Measurements from ENCODE around the gene AVPR1B.

AVPR1B gene

GRCh38 chr1:206080026-206080820, 37.0 kb downstream of the AVPR1B start:
- no peak overlapping the region for H3K9ac ChIP-seq
- no peaks in the 10 kb centered on the region for H3K27me3 ChIP-seq (ENCODE audit: insufficient read depth, low read depth)
- H2AFZ ChIP-seq (ENCODE audit: low read depth), result no peak overlapping the region
- H3K4me2 ChIP-seq, result no peak overlapping the region
- H3K4me1 ChIP-seq (ENCODE audit: low read depth, poor library complexity, severe bottlenecking), result no peaks in the 10 kb centered on the region
- H3K27ac ChIP-seq, result no peak overlapping the region
- no peaks in the 10 kb centered on the region for H3K36me3 ChIP-seq (ENCODE audit: insufficient read depth)
- no peak for TF ChIP-seq CTCF (conservative IDR thresholded peaks at IDR 0.05; ENCODE audit: low read depth, low read length)
- no peaks in the 10 kb centered on the region for H4K20me1 ChIP-seq (ENCODE audit: insufficient read depth)
- H3K4me3 ChIP-seq (IDR thresholded peaks at IDR 0.05; ENCODE audit: insufficient read depth, low read depth, low read length), result no peak overlapping the region
- H3K79me2 ChIP-seq (ENCODE audit: insufficient read depth, low read depth), result no peaks in the 10 kb centered on the region

DNA sequence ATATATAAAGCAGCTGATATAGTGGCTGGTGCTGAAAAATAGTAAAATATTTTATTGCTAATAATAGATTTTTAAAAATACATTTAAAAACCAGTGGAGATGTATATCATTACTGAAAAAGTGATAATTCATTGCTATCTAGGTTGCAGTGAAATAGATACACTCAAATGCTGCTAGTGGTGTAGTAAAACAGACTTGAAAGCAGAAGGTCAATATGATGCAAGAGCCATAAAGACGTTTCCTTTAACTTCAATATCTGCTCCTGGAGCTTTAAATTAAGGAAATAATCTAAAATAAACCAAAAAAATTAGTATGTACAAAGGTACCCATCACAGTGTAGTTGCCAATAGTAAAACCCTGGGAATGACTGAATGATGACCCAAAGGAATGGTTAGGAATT, 38.1 kb downstream of the AVPR1B start:
- no peak overlapping the region for H3K4me2 ChIP-seq
- H3K9ac ChIP-seq, result no peak overlapping the region
- H3K27me3 ChIP-seq (ENCODE audit: insufficient read depth, low read depth), result no peaks in the 10 kb centered on the region
- H3K79me2 ChIP-seq (ENCODE audit: insufficient read depth, low read depth), result no peaks in the 10 kb centered on the region
- H3K27ac ChIP-seq, result no peak overlapping the region
- no peak overlapping the region for H2AFZ ChIP-seq (ENCODE audit: low read depth)
- H3K4me3 ChIP-seq (IDR thresholded peaks at IDR 0.05; ENCODE audit: insufficient read depth, low read depth, low read length), result no peak overlapping the region
- no peaks in the 10 kb centered on the region for H4K20me1 ChIP-seq (ENCODE audit: insufficient read depth)
- no peak for TF ChIP-seq CTCF (conservative IDR thresholded peaks at IDR 0.05; ENCODE audit: low read depth, low read length)
- no peaks in the 10 kb centered on the region for H3K4me1 ChIP-seq (ENCODE audit: low read depth, poor library complexity, severe bottlenecking)
- H3K36me3 ChIP-seq (ENCODE audit: insufficient read depth), result no peaks in the 10 kb centered on the region

- Histone ChIP-seq H3K27ac (no peak overlapping the region), H3K9ac (no peak overlapping the region), H3K4me2 (no peak overlapping the region), H3K27me3 (ENCODE audit: insufficient read depth, low read depth) (no peaks in the 10 kb centered on the region), H3K4me1 (ENCODE audit: low read depth, poor library complexity, severe bottlenecking) (no peaks in the 10 kb centered on the region), H2AFZ (ENCODE audit: low read depth) (no peak overlapping the region), H4K20me1 (ENCODE audit: insufficient read depth) (no peaks in the 10 kb centered on the region), H3K36me3 (ENCODE audit: insufficient read depth) (no peaks in the 10 kb centered on the region), H3K79me2 (ENCODE audit: insufficient read depth, low read depth) (no peaks in the 10 kb centered on the region), H3K4me3 (IDR thresholded peaks at IDR 0.05; ENCODE audit: insufficient read depth, low read depth, low read length) (no peak overlapping the region)
- TF ChIP-seq CTCF (conservative IDR thresholded peaks at IDR 0.05; ENCODE audit: low read depth, low read length), result no peak
Observed at GRCh38 chr1:206075786-206076755, 41.1 kb downstream of the AVPR1B start.

DNA sequence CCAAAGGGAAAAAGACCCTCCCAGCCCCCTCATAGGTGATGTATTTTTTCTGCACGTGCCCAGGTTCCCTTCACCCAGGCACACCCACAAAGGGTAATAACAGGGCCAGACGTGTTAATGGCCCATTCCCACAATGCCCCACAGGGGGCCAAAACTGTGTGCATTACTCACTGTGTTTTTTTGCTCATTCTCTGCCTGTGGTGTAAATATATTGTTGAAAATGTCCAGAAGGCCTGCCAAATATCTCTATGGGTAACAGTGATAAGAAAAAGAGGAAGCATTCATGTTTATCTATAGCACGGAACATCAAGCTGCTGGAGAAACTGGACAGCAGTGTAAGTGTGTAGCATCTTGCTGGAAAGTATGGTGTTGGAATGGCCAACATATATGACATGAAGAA, 42.3 kb downstream of the AVPR1B start:
- TF ChIP-seq CTCF (conservative IDR thresholded peaks at IDR 0.05; ENCODE audit: low read depth, low read length), result no peak; the same call in none of the 2 replicates
- no peak overlapping the region for H3K4me3 ChIP-seq (IDR thresholded peaks at IDR 0.05; ENCODE audit: insufficient read depth, low read depth, low read length)
- H3K36me3 ChIP-seq (ENCODE audit: insufficient read depth), result no peaks in the 10 kb centered on the region

More for the DNA sequence above, 42.3 kb downstream of the AVPR1B start:
- H3K27me3 ChIP-seq (ENCODE audit: insufficient read depth, low read depth), result no peaks in the 10 kb centered on the region
- H3K27ac ChIP-seq, result no peak overlapping the region
- H3K4me2 ChIP-seq, result no peak overlapping the region
- H3K9ac ChIP-seq, result no peak overlapping the region
- no peaks in the 10 kb centered on the region for H4K20me1 ChIP-seq (ENCODE audit: insufficient read depth)
- H3K4me1 ChIP-seq (ENCODE audit: low read depth, poor library complexity, severe bottlenecking), result no peaks in the 10 kb centered on the region
- no peak overlapping the region for H2AFZ ChIP-seq (ENCODE audit: low read depth)
- H3K79me2 ChIP-seq (ENCODE audit: insufficient read depth, low read depth), result no peaks in the 10 kb centered on the region
